ENCODE results near the gene SF1. TPM values are rescaled to one million over a fixed set of nuclear protein-coding genes. Genes with fewer than 3 reads are reported as not detected.

Gene SF1, protein sequence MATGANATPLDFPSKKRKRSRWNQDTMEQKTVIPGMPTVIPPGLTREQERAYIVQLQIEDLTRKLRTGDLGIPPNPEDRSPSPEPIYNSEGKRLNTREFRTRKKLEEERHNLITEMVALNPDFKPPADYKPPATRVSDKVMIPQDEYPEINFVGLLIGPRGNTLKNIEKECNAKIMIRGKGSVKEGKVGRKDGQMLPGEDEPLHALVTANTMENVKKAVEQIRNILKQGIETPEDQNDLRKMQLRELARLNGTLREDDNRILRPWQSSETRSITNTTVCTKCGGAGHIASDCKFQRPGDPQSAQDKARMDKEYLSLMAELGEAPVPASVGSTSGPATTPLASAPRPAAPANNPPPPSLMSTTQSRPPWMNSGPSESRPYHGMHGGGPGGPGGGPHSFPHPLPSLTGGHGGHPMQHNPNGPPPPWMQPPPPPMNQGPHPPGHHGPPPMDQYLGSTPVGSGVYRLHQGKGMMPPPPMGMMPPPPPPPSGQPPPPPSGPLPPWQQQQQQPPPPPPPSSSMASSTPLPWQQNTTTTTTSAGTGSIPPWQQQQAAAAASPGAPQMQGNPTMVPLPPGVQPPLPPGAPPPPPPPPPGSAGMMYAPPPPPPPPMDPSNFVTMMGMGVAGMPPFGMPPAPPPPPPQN
- 500 and 503 TPM in 2 replicates for total RNA-seq
- long read RNA-seq, partial matches to known transcripts, result 0 of 5 reads
- long read RNA-seq, other reads (novel, unspliced or antisense), result 4 of 5 reads

DNA sequence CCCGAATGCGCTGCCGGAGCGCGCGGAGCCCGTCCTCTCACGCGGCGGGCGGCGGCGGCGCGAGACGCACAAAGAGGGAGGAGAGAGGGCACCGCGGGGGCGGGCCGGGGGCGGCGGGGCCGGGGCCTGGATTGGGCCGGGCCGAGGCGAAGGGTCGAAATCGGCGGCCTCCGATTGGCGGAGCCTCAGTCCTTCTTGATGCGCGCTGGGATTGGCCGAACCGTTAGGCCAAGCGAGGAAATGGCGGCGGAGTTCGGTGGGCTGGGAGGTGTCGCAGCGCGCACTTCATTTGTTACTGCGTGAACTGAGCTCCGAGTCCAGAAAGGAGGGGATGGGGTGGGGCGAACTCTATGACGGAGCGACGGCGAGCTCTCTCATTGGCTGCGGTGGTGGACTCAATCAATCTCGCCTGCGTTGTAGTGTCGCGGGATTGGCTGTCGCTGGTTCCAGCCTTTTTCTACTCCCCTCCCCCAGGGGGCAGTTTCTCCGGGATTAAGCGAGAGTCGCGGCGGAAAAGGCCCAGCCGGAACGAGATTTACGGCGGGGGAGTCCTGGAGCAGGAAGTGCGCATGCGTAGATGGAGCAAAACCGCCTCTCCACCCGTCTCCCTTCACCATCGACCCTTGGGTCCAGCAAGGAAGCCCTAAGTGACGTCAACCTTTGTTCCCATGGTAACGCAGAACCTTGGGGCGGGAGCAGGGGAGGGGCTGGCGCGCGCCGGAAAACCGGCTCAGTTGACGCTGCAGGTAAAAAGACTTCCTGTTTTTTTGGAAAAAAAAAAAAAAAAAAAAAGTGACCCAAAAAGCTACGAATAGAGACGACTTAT is at the start of gene SF1:
Gene SF1, minus strand, starts transcription at position 70 of the 826 bp plus-strand sequence. CDS start 150 bp downstream, outside the sequence.
- no peak for TF ChIP-seq CTCF (IDR thresholded peaks at IDR 0.05; ENCODE audit: unreplicated experiment)
- peak within 1 kb of the TSS; percentile 93 for H3K4me3 Mint-ChIP-seq (ENCODE audit: low read depth)
- peaks cover 26% of the 10 kb centered on the region for H3K36me3 Mint-ChIP-seq (ENCODE audit: insufficient read depth)
- peaks cover 25% of the 10 kb centered on the region for H3K4me1 Mint-ChIP-seq (ENCODE audit: low read depth)
- no peaks in the 10 kb centered on the region for H3K9me3 Mint-ChIP-seq (ENCODE audit: low read depth)
- no peaks in the 10 kb centered on the region for H3K27me3 Mint-ChIP-seq
- DNase-seq (ENCODE audit: low spot score, unreplicated experiment), result peak; percentile 98
- H3K27ac Mint-ChIP-seq, result peak within 1 kb of the TSS; percentile 99

DNA sequence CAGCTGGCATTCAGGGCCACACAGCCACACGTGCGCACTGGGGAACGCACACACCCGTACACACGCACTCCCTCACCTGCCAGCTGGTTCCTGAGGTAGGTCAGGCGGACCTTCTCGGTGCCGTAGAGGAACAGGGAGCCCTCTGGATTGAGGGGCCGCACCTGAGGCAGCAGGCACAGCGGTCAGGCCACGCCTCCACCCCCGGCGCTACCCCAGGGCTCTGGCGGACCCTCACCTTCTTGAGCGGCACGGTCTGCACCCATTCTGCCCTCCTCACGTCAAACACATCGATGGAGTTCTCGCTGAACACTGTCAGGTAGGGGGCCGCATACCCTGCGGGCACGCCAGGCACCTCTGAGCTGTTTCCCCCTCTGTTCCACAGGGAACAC is 49.1 kb upstream of the SF1 start:
- TF ChIP-seq CTCF (IDR thresholded peaks at IDR 0.05; ENCODE audit: unreplicated experiment), result no peak
- no peaks in the 10 kb centered on the region for H3K4me1 Mint-ChIP-seq (ENCODE audit: low read depth)
- no peak overlapping the region for H3K27ac Mint-ChIP-seq
- H3K36me3 Mint-ChIP-seq (ENCODE audit: insufficient read depth), result peaks cover 19% of the 10 kb centered on the region
- no peaks in the 10 kb centered on the region for H3K27me3 Mint-ChIP-seq
- no peaks in the 10 kb centered on the region for H3K9me3 Mint-ChIP-seq (ENCODE audit: low read depth)
- no peak overlapping the region for H3K4me3 Mint-ChIP-seq (ENCODE audit: low read depth)
- no peak for DNase-seq (ENCODE audit: low spot score, unreplicated experiment)

DNA sequence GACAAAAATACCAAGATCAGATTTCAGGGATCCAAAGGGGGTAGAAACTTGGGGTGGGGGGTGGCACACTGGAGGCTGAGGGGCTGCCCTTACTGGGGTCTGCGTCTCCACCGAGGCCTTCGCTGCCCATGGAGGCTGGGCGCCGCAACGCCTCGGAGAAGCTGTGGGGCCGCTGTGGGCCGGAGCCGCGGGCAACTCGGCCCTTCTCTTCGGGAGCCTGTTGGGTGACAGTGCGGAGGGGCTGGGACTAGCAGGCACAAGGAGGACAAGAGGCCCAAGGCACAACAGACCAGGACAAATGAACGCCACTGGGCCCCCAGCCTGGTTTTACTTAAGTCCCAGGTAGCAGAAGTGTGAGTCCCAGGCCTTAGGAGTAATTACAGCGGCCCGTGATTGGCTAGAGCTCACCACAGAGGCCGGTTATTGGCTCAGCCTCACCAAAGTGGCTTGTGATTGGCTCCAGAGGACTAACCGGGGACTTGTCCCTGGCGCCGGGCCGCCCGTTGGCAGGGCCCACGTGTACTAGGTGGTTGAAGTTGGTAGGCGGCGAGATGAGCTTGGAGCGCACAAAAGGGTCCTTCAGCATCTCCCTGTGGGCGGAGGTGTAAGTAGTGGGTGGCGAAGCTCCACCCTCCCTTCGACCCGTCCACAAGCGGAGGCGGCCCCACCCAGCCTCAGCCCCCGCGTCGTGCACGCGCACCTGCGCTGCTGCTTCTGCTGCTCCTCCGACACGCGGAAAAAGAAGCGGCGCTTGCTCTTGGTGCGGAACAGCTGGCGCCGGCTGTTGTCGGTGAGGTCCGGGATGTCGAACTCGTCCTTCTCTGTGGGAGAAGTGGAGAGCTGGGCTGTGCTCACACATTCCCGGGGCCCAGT is 48.5 kb upstream of the SF1 start:
- H3K36me3 Mint-ChIP-seq (ENCODE audit: insufficient read depth), result peaks cover 17% of the 10 kb centered on the region
- no peaks in the 10 kb centered on the region for H3K27me3 Mint-ChIP-seq
- no peak for DNase-seq (ENCODE audit: low spot score, unreplicated experiment)
- no peak overlapping the region for H3K4me3 Mint-ChIP-seq (ENCODE audit: low read depth)
- H3K9me3 Mint-ChIP-seq (ENCODE audit: low read depth), result no peaks in the 10 kb centered on the region
- no peak overlapping the region for H3K27ac Mint-ChIP-seq
- no peaks in the 10 kb centered on the region for H3K4me1 Mint-ChIP-seq (ENCODE audit: low read depth)
- no peak for TF ChIP-seq CTCF (IDR thresholded peaks at IDR 0.05; ENCODE audit: unreplicated experiment)

DNA sequence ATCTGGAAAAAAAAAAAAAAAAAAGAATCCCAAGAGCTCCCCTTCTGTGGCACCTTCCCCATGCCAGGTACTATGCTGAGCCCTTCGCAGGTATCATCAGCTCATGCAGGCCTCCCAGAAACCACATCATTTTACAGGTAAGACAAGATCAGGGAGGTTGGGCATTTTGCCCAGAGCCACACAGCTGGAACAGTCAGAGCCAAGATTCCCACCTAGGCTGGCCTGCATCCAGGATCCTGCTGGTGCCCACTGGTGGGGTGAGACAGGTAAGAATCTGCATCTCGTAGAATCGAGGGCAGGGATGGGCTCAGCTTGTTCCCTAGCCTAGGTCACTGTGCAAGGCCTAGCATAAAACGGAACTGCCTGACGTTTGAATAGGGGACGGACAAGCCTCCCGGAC is 47.7 kb upstream of the SF1 start:
- Mint-ChIP-seq H3K36me3 (ENCODE audit: insufficient read depth) (peaks cover 16% of the 10 kb centered on the region), H3K27ac (no peak overlapping the region)

More for the DNA sequence above, 47.7 kb upstream of the SF1 start:
- Mint-ChIP-seq H3K27me3 (no peaks in the 10 kb centered on the region), H3K4me3 (ENCODE audit: low read depth) (no peak overlapping the region), H3K9me3 (ENCODE audit: low read depth) (no peaks in the 10 kb centered on the region), H3K4me1 (ENCODE audit: low read depth) (no peaks in the 10 kb centered on the region)
- TF ChIP-seq CTCF (IDR thresholded peaks at IDR 0.05; ENCODE audit: unreplicated experiment), result no peak
- no peak for DNase-seq (ENCODE audit: low spot score, unreplicated experiment)

Data from progenitor cell of endocrine pancreas (in vitro differentiated cells).